GM12872 (cell line): ENCODE data around the gene ADGRL3.

Experiments used
- CTCF ChIP-seq: IDR thresholded peaks from 3 replicates; pipeline ENCODE4 v1.5.1; 2011; ENCODE audit warnings: low read depth, mild to moderate bottlenecking, low read length, moderate library complexity; ENCODE audit not compliant: insufficient read depth

The ADGRL3 gene

GRCh38 chr4:61734409-61734808 is 534.3 kb downstream of the ADGRL3 start:
- no peak for TF ChIP-seq CTCF

DNA sequence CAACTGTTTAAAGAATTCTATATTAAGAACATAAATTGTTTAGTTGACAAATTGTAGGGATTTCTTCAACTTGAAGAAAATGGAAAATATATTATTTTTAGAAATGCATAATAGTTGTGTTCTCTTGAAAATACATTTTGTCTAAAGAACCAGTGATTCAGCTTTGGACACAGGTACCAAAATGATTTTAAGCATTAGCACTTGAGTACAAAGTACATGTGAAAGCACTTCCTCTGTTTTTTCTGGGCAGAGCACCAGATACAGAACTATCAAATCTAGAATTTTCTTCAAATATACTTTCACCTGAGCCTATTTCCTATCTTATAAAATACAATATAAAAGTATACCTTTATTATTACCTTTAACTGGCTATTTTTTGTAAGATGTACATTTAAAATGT is 539.8 kb downstream of the ADGRL3 start:
- no peak for TF ChIP-seq CTCF

- TF ChIP-seq CTCF = no peak
These were observed 540.8 kb downstream of the ADGRL3 start for GRCh38 chr4:61740886-61741285.

DNA sequence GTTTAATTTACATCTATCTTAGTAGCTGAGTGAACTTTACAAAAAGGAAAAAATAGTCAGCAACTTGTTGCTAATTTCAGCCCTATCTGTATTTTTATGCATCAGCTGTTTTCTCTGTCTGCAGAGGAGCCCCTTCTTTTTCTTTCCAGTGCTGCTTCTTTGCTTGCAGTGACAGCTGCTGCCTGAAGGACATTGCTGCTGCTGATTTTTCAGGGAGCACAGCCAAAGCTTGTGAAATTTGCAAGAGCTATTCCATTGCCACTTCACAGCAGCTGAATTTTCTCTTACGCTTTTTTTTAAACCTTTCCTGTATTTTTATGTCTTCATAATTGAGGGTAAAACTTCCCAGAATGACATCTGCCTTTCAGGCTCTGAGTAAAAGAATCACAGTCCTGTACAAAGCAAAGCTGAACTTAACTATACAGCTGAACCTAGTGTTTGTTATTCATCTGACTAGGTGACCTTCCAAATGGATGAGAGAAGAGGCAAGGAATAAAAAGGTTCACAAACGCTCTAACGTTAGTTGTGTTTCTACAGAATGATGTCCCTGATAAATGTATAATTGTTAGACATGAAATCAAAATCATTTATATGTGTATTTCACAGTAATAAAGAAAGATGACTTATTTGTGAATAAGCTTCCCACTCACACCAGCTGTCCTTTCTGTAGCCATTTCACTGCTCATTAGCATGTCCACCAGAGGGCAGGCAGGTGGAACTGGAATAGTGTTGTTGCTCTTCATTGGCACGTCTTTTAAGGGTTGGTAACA is 541.4 kb downstream of the ADGRL3 start:
- no peak for TF ChIP-seq CTCF

- TF ChIP-seq CTCF = no peak
These were observed 550.7 kb downstream of the ADGRL3 start for GRCh38 chr4:61750810-61751209.

DNA sequence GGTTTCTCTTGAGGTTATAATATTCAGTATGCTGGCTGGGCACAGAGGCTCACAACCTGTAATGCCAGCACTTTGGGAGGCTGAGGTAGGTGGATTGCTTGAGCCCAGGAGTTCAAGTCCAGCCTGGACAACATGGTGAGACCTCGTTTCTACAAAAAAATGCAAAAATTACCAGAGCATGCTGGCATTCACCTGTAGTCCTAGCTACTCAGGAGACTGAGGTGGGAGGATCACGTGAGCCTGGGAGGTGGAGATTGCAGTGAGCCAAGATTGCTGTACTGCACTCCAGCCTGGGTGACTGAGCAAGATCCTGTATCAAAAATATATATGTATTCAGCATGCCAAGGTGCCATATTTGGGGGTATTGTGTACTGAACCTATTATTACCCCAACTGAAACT is 552.5 kb downstream of the ADGRL3 start:
- TF ChIP-seq CTCF = no peak

- no peak for TF ChIP-seq CTCF
These were observed 553.6 kb downstream of the ADGRL3 start for GRCh38 chr4:61753739-61754138.

GRCh38 chr4:61760820-61761219 is 560.7 kb downstream of the ADGRL3 start:
- no peak for TF ChIP-seq CTCF
